NCI-H524 treated with DMSO at 0.1 percent for 48 hours (cell line): ENCODE data around the gene COL6A2.
"Not testable (repeated sequence)": the region's sequence is repeated elsewhere in the genome, so short reads cannot be mapped to it uniquely, and the experiment has no call there.

Experiments used
- DNase-seq: peaks from one replicate; lab custom pipeline; 2025; lab: John Stamatoyannopoulos, UW

COL6A2 gene

GRCh38 chr21:46061063-46061462, 36.8 kb upstream of the COL6A2 start:
- no peak for DNase-seq

- DNase-seq: no peak
Observed at GRCh38 chr21:46061518-46061917, 36.4 kb upstream of the COL6A2 start.

GRCh38 chr21:46061950-46062349, 36.0 kb upstream of the COL6A2 start:
- DNase-seq: no peak

GRCh38 chr21:46062471-46063211, 35.3 kb upstream of the COL6A2 start:
- DNase-seq: no peak

- no peak for DNase-seq
Observed at GRCh38 chr21:46063227-46063626, 34.7 kb upstream of the COL6A2 start.

GRCh38 chr21:46063734-46064680, 33.9 kb upstream of the COL6A2 start:
- no peak for DNase-seq

GRCh38 chr21:46064870-46065214, 33.1 kb upstream of the COL6A2 start:
- DNase-seq: no peak

GRCh38 chr21:46065215-46065913, 32.5 kb upstream of the COL6A2 start:
- DNase-seq: no peak

GRCh38 chr21:46065914-46066551, 31.9 kb upstream of the COL6A2 start:
- no peak for DNase-seq

- no peak for DNase-seq
Observed at GRCh38 chr21:46066591-46067331, 31.2 kb upstream of the COL6A2 start.

- DNase-seq: no peak
Observed at GRCh38 chr21:46067505-46068201, 30.3 kb upstream of the COL6A2 start.

GRCh38 chr21:46068516-46069079, 29.3 kb upstream of the COL6A2 start:
- DNase-seq: no peak

GRCh38 chr21:46069166-46069565, 28.7 kb upstream of the COL6A2 start:
- DNase-seq: no peak

GRCh38 chr21:46069719-46070279, 28.1 kb upstream of the COL6A2 start:
- no peak for DNase-seq

- DNase-seq: no peak
Observed at GRCh38 chr21:46071082-46071481, 26.8 kb upstream of the COL6A2 start.

GRCh38 chr21:46076724-46077123, 21.2 kb upstream of the COL6A2 start:
- not testable (repeated sequence) for DNase-seq

GRCh38 chr21:46077674-46078101, 20.2 kb upstream of the COL6A2 start:
- DNase-seq: no peak

GRCh38 chr21:46078322-46078977, 19.5 kb upstream of the COL6A2 start:
- no peak for DNase-seq

- DNase-seq: no peak
Observed at GRCh38 chr21:46078978-46079351, 18.9 kb upstream of the COL6A2 start.
